ENCODE data around the gene PIAS4. TPM values are rescaled to one million over a fixed set of nuclear protein-coding genes. Genes with fewer than 3 reads are reported as not detected.

The PIAS4 gene
- total RNA-seq, 2 donors from 2014 or later = 12.7 to 17.1 TPM

DNA sequence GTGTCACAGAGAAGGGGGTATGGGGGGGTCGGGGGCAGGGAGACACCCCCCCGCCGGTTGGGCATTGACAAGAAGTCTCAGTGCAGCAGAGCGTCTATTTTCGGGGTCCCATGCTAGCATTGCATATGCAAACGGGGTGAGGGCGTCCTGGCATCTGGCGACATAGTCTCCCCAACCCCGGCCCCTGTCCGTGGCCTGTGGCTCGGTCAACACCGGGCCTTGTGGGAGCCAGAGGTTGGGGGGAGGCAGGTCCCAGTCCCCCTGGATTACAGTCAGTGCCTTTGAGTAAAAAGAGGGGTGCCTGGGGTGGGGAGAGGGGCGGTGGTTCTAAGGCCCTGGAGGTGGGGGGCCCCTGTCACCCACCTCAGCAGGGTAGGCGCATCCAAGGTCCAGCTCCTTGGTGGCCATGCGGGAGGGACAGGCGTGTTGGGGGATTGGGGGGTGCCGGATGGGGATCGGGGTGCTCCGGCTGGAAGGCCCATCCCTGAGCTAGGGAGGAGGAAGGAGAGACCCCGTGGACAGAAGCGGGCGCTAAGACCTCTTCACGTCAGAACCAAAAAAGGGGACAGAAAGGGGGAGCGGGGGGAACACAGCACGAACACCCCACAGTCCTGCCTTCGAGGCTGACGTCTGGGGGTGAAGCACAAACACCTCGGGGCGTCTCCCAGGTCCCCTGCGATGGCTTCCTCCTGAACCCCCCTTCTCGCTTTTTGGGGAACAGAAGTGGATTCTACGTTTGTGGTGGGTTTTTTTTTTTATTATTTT lies 38.2 kb downstream of the PIAS4 start:
- DNase-seq = no peak
- no peak overlapping the region for H3K4me3 ChIP-seq
- peaks cover 23% of the 10 kb centered on the region for H3K4me1 ChIP-seq
- TF ChIP-seq POLR2A (IDR thresholded peaks at IDR 0.05) (no peak), CTCF (IDR thresholded peaks at IDR 0.05) (no peak)
- no peaks in the 10 kb centered on the region for H3K9me3 ChIP-seq
- no peaks in the 10 kb centered on the region for H3K27me3 ChIP-seq
- no peak for ATAC-seq
- no peak overlapping the region for H3K27ac ChIP-seq
- intact Hi-C loops (cut with DNase I) = no loop called here
- peaks cover 0 to 2% of the 10 kb centered on the region in 2 donors for H3K36me3 ChIP-seq (replicated peaks in 1 of 2; ENCODE audit: insufficient read depth in 1 of 2, low read depth in 2 of 2)
- WGBS, 2 donors = 87 to 88% methylated on average over 30 of the region's 32 CpGs

GRCh38 chr19:4046362-4046691 lies 38.8 kb downstream of the PIAS4 start:
- intact Hi-C loops (cut with DNase I) = no loop called here
- peaks cover 0 to 2% of the 10 kb centered on the region in 2 donors for H3K36me3 ChIP-seq (replicated peaks in 1 of 2; ENCODE audit: insufficient read depth in 1 of 2, low read depth in 2 of 2)
- no peak for DNase-seq
- no peaks in the 10 kb centered on the region for H3K9me3 ChIP-seq
- no peak overlapping the region for H3K27ac ChIP-seq
- H3K4me3 ChIP-seq = no peak overlapping the region
- TF ChIP-seq POLR2A (IDR thresholded peaks at IDR 0.05) = no peak
- TF ChIP-seq CTCF (IDR thresholded peaks at IDR 0.05) = no peak
- no peak for ATAC-seq
- WGBS, 2 donors = 75 to 82% methylated on average over 7 of the region's 7 CpGs
- peaks cover 24% of the 10 kb centered on the region for H3K4me1 ChIP-seq
- H3K27me3 ChIP-seq = no peaks in the 10 kb centered on the region

DNA sequence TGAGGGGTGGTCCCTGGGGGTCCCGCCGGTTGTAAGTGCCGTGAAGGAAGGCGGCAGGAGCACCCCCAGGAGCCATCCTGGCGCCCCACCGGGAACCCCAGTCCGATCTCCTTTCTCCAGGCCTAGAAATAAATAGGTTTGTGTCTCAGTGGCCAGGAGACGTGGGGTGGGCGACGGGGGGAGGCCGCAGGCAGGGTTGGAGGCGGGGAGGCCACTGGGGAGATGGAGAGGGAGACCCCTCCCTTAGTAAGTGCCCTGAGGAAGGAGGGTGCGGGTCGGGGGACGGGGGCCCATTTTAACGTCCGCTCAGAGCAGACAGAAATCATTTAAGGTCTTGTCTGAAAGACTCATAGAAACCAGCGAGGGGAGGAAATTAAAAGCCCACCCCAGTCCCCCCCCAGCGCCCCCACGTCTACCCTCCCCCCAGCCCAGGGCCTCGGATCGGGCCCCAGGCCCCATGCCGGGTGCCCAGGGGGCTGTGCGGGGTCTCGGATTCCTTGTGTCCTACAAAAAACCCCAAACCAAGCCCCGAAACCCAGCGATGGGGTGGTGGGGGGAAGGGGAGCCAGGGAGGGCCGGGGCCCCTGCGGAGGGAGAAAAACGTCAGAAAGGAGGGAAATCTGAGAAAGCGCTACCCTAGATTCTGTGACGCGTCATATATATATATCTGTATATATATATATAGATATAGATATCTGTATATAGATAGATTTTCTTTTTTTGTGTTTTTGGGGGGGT lies 39.6 kb downstream of the PIAS4 start:
- H3K27ac ChIP-seq = no peak overlapping the region
- 90 to 91% methylated on average over 27 to 29 of the region's 33 CpGs for WGBS, 2 donors
- intact Hi-C loops (cut with DNase I) = no loop called here
- TF ChIP-seq CTCF (IDR thresholded peaks at IDR 0.05) (no peak), POLR2A (IDR thresholded peaks at IDR 0.05) (no peak)
- no peaks in the 10 kb centered on the region for H3K9me3 ChIP-seq
- no peak for DNase-seq
- H3K27me3 ChIP-seq = no peaks in the 10 kb centered on the region
- peaks cover 28% of the 10 kb centered on the region for H3K4me1 ChIP-seq
- H3K36me3 ChIP-seq (replicated peaks in 1 of 2; ENCODE audit: insufficient read depth in 1 of 2, low read depth in 2 of 2) = peaks cover 0 to 2% of the 10 kb centered on the region in 2 donors
- H3K4me3 ChIP-seq = no peak overlapping the region
- no peak for ATAC-seq

DNA sequence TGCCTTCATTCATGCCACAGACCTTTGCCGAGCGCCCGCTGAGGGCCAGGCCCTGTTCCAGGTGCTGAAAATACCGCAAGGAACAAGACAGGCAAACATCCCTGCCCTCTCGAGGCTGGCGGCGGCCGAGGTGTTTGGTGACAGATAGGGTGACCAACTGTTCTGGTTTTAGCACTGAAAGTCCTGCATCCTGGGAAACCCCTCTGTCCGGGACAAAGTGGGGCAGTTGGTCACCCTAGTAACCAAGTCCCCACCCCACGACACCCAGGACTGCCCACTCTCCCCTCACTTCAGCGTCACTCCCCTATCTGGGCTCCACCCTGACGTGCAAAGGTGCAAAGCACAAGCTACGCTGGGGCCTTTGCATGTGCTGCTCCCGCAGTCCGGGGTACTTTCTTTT lies 41.9 kb downstream of the PIAS4 start:
- Histone ChIP-seq H3K4me3 (no peak overlapping the region), H3K36me3 (replicated peaks in 1 of 2; ENCODE audit: insufficient read depth in 1 of 2, low read depth in 2 of 2) (peaks cover 0 to 14% of the 10 kb centered on the region in 2 donors), H3K4me1 (peaks cover 31% of the 10 kb centered on the region), H3K27ac (peak overlapping the region in 2 of 4 donors; percentile 2 to 44), H3K9me3 (no peaks in the 10 kb centered on the region), H3K27me3 (no peaks in the 10 kb centered on the region)
- ATAC-seq = no peak
- peak in 1 of 4 donors; percentile 31 for DNase-seq
- TF ChIP-seq CTCF (IDR thresholded peaks at IDR 0.05) (no peak), POLR2A (IDR thresholded peaks at IDR 0.05) (no peak)
- intact Hi-C loops (cut with DNase I) = no loop called here
- 64 to 65% methylated on average over 11 to 15 of the region's 15 CpGs for WGBS, 2 donors

All from body of pancreas (tissue), 4 donors.